ENCODE measurements around the gene OMA1.

Gene OMA1

GRCh38 chr1:58439946-58440345, 106.6 kb downstream of the OMA1 start:
- H3K4me3 ChIP-seq (ENCODE audit: low read depth, low read length): no peak overlapping the region
- H3K14ac ChIP-seq (ENCODE audit: low read length): no peak overlapping the region
- no peaks in the 10 kb centered on the region for H3K79me2 ChIP-seq (ENCODE audit: control insufficient read depth, insufficient read depth, low read length, poor library complexity)
- no peak overlapping the region for H3K27ac ChIP-seq (ENCODE audit: low read depth, low read length)
- no peak overlapping the region for H2AFZ ChIP-seq (ENCODE audit: insufficient read depth, low read length, poor library complexity)
- no CpG with 5 or more reads among the region's 4 CpGs for WGBS (ENCODE audit: extremely low coverage, insufficient coverage, insufficient read length)
- H3K9ac ChIP-seq (ENCODE audit: low read length): no peak overlapping the region
- no peaks in the 10 kb centered on the region for H3K36me3 ChIP-seq (ENCODE audit: control insufficient read depth in 1 of 2, insufficient read depth in 2 of 2, low read length in 2 of 2)
- no peak overlapping the region for H2BK120ac ChIP-seq (ENCODE audit: insufficient read depth, low read length, poor library complexity)
- no peak overlapping the region for H4K8ac ChIP-seq (ENCODE audit: low read depth, low read length)
- peak overlapping the region; percentile 47 for H2BK12ac ChIP-seq (ENCODE audit: low read length)
- no peaks in the 10 kb centered on the region for H3K27me3 ChIP-seq (ENCODE audit: insufficient read depth, low read length)
- DNase-seq: no peak
- no peak overlapping the region for H3K4ac ChIP-seq (ENCODE audit: low read depth, low read length)
- H2AK5ac ChIP-seq (ENCODE audit: low read length): no peak overlapping the region
- no peak overlapping the region for H4K12ac ChIP-seq (ENCODE audit: low read depth, low read length)
- H3K18ac ChIP-seq (ENCODE audit: low read length): no peak overlapping the region
- peaks cover 0 to 12% of the 10 kb centered on the region in 2 experiments for H3K4me1 ChIP-seq (ENCODE audit: control insufficient read depth in 1 of 2, insufficient read depth in 2 of 2, low read length in 2 of 2)
- no peak overlapping the region for H4K91ac ChIP-seq (ENCODE audit: low read depth, low read length)
- no peaks in the 10 kb centered on the region for H3K9me3 ChIP-seq (ENCODE audit: insufficient read depth, low read depth, low read length)
- no peak overlapping the region for H3K4me2 ChIP-seq (ENCODE audit: low read length)
- no peak overlapping the region for H2BK5ac ChIP-seq (ENCODE audit: low read depth, low read length, poor library complexity)
- no peaks in the 10 kb centered on the region for H3K79me1 ChIP-seq (ENCODE audit: low read length)
- H3K23ac ChIP-seq (ENCODE audit: low read length): no peak overlapping the region

- Histone ChIP-seq H3K23ac (ENCODE audit: low read length) (no peak overlapping the region), H4K91ac (ENCODE audit: low read depth, low read length) (no peak overlapping the region), H2BK5ac (ENCODE audit: low read depth, low read length, poor library complexity) (no peak overlapping the region), H4K12ac (ENCODE audit: low read depth, low read length) (no peak overlapping the region), H3K79me1 (ENCODE audit: low read length) (no peaks in the 10 kb centered on the region), H2BK120ac (ENCODE audit: insufficient read depth, low read length, poor library complexity) (no peak overlapping the region), H3K18ac (ENCODE audit: low read length) (no peak overlapping the region), H3K27me3 (ENCODE audit: insufficient read depth, low read length) (no peaks in the 10 kb centered on the region), H3K79me2 (ENCODE audit: control insufficient read depth, insufficient read depth, low read length, poor library complexity) (no peaks in the 10 kb centered on the region), H3K4me3 (ENCODE audit: low read depth, low read length) (no peak overlapping the region), H3K4ac (ENCODE audit: low read depth, low read length) (no peak overlapping the region), H3K4me1 (ENCODE audit: control insufficient read depth in 1 of 2, insufficient read depth in 2 of 2, low read length in 2 of 2) (peaks cover 0 to 12% of the 10 kb centered on the region in 2 experiments), H2AFZ (ENCODE audit: insufficient read depth, low read length, poor library complexity) (no peak overlapping the region), H2AK5ac (ENCODE audit: low read length) (no peak overlapping the region), H4K8ac (ENCODE audit: low read depth, low read length) (no peak overlapping the region), H3K36me3 (ENCODE audit: control insufficient read depth in 1 of 2, insufficient read depth in 2 of 2, low read length in 2 of 2) (no peaks in the 10 kb centered on the region), H3K9me3 (ENCODE audit: insufficient read depth, low read depth, low read length) (no peaks in the 10 kb centered on the region), H3K9ac (ENCODE audit: low read length) (no peak overlapping the region), H3K14ac (ENCODE audit: low read length) (no peak overlapping the region), H2BK12ac (ENCODE audit: low read length) (no peak overlapping the region), H3K4me2 (ENCODE audit: low read length) (no peak overlapping the region), H3K27ac (ENCODE audit: low read depth, low read length) (no peak overlapping the region)
- no peak for DNase-seq
- no CpG with 5 or more reads among the region's 6 CpGs for WGBS (ENCODE audit: extremely low coverage, insufficient coverage, insufficient read length)
These were observed 108.1 kb downstream of the OMA1 start for GRCh38 chr1:58438468-58438867.

- H3K18ac ChIP-seq (ENCODE audit: low read length): no peak overlapping the region
- no peak overlapping the region for H2AK5ac ChIP-seq (ENCODE audit: low read length)
These were observed 108.9 kb downstream of the OMA1 start for GRCh38 chr1:58437623-58438022.

GRCh38 chr1:58436615-58437297, 109.8 kb downstream of the OMA1 start:
- H3K4me1 ChIP-seq (ENCODE audit: control insufficient read depth in 1 of 2, insufficient read depth in 2 of 2, low read length in 2 of 2): peaks cover 8 to 20% of the 10 kb centered on the region in 2 experiments
- no peak overlapping the region for H4K91ac ChIP-seq (ENCODE audit: low read depth, low read length)
- no peak overlapping the region for H2BK5ac ChIP-seq (ENCODE audit: low read depth, low read length, poor library complexity)
- no peak overlapping the region for H3K4me2 ChIP-seq (ENCODE audit: low read length)
- H4K12ac ChIP-seq (ENCODE audit: low read depth, low read length): no peak overlapping the region
- H3K4ac ChIP-seq (ENCODE audit: low read depth, low read length): no peak overlapping the region
- DNase-seq: no peak
- no peak overlapping the region for H3K4me3 ChIP-seq (ENCODE audit: low read depth, low read length)
- H2AFZ ChIP-seq (ENCODE audit: insufficient read depth, low read length, poor library complexity): no peak overlapping the region
- H2BK12ac ChIP-seq (ENCODE audit: low read length): no peak overlapping the region
- H3K23ac ChIP-seq (ENCODE audit: low read length): no peak overlapping the region
- H3K79me1 ChIP-seq (ENCODE audit: low read length): peaks cover under 1% of the 10 kb centered on the region
- no peak overlapping the region for H2BK120ac ChIP-seq (ENCODE audit: insufficient read depth, low read length, poor library complexity)
- no peak overlapping the region for H3K18ac ChIP-seq (ENCODE audit: low read length)
- H3K79me2 ChIP-seq (ENCODE audit: control insufficient read depth, insufficient read depth, low read length, poor library complexity): no peaks in the 10 kb centered on the region
- no peaks in the 10 kb centered on the region for H3K9me3 ChIP-seq (ENCODE audit: insufficient read depth, low read depth, low read length)
- WGBS (ENCODE audit: extremely low coverage, insufficient coverage, insufficient read length): no CpG with 5 or more reads among the region's 5 CpGs
- no peak overlapping the region for H3K9ac ChIP-seq (ENCODE audit: low read length)
- no peak overlapping the region for H4K8ac ChIP-seq (ENCODE audit: low read depth, low read length)
- no peak overlapping the region for H3K27ac ChIP-seq (ENCODE audit: low read depth, low read length)
- no peaks in the 10 kb centered on the region for H3K27me3 ChIP-seq (ENCODE audit: insufficient read depth, low read length)
- no peak overlapping the region for H2AK5ac ChIP-seq (ENCODE audit: low read length)
- H3K36me3 ChIP-seq (ENCODE audit: control insufficient read depth in 1 of 2, insufficient read depth in 2 of 2, low read length in 2 of 2): peaks cover 0 to under 1% of the 10 kb centered on the region in 2 experiments
- H3K14ac ChIP-seq (ENCODE audit: low read length): no peak overlapping the region

More at GRCh38 chr1:58437623-58438022, 108.9 kb downstream of the OMA1 start:
- Histone ChIP-seq H3K4me1 (ENCODE audit: control insufficient read depth in 1 of 2, insufficient read depth in 2 of 2, low read length in 2 of 2) (peaks cover 2 to 17% of the 10 kb centered on the region in 2 experiments), H3K36me3 (ENCODE audit: control insufficient read depth in 1 of 2, insufficient read depth in 2 of 2, low read length in 2 of 2) (no peaks in the 10 kb centered on the region), H2BK5ac (ENCODE audit: low read depth, low read length, poor library complexity) (no peak overlapping the region), H3K4me3 (ENCODE audit: low read depth, low read length) (no peak overlapping the region), H3K4ac (ENCODE audit: low read depth, low read length) (no peak overlapping the region), H2BK12ac (ENCODE audit: low read length) (no peak overlapping the region), H4K8ac (ENCODE audit: low read depth, low read length) (no peak overlapping the region), H3K14ac (ENCODE audit: low read length) (no peak overlapping the region), H3K79me1 (ENCODE audit: low read length) (no peaks in the 10 kb centered on the region), H3K79me2 (ENCODE audit: control insufficient read depth, insufficient read depth, low read length, poor library complexity) (no peaks in the 10 kb centered on the region), H2BK120ac (ENCODE audit: insufficient read depth, low read length, poor library complexity) (no peak overlapping the region), H3K27ac (ENCODE audit: low read depth, low read length) (no peak overlapping the region), H3K23ac (ENCODE audit: low read length) (no peak overlapping the region), H3K27me3 (ENCODE audit: insufficient read depth, low read length) (no peaks in the 10 kb centered on the region), H3K9ac (ENCODE audit: low read length) (no peak overlapping the region), H2AFZ (ENCODE audit: insufficient read depth, low read length, poor library complexity) (no peak overlapping the region), H4K12ac (ENCODE audit: low read depth, low read length) (no peak overlapping the region), H3K4me2 (ENCODE audit: low read length) (no peak overlapping the region), H3K9me3 (ENCODE audit: insufficient read depth, low read depth, low read length) (no peaks in the 10 kb centered on the region), H4K91ac (ENCODE audit: low read depth, low read length) (no peak overlapping the region)
- DNase-seq: no peak
- WGBS (ENCODE audit: extremely low coverage, insufficient coverage, insufficient read length): no CpG with 5 or more reads among the region's 3 CpGs

Data from trophoblast cell (in vitro differentiated cells and primary cell).